ENCODE data around the gene POLRMT. TPM values are rescaled to one million over a fixed set of nuclear protein-coding genes. Genes with fewer than 3 reads are reported as not detected.

The POLRMT gene
- total and polyA plus RNA-seq, 2 experiments from 2014 or later: 98.0 to 148 TPM

DNA sequence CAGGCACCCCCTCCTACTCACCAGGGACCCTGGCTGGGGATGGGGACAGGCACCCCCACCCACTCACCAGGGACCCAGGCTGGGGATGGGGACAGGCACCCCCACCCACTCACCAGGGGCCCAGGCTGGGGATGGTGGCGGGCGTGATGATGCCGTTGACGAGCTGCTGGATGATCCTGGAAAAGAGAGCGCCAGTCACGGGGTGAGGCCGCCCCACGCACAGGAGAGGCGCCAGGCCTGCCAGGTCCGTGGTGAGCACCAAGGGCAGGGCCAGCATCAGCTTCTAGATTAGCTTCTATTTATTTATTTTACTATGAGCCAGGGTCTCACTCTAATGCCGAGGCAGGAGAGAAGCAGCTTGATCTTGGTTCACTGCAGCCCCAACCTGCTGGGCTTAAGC is 16.8 kb upstream of the POLRMT start:
- peaks cover 5% of the 10 kb centered on the region for H3K27me3 Mint-ChIP-seq (ENCODE audit: insufficient read depth, low read depth, poor library complexity)
- H3K27me3 ChIP-seq (ENCODE audit: insufficient read depth): no peaks in the 10 kb centered on the region
- no peaks in the 10 kb centered on the region for H3K9me3 Mint-ChIP-seq
- no peak overlapping the region for H3K27ac Mint-ChIP-seq
- no peak overlapping the region for H3K4me3 Mint-ChIP-seq
- H3K4me2 ChIP-seq: no peak overlapping the region
- no peaks in the 10 kb centered on the region for H3K4me1 ChIP-seq (ENCODE audit: insufficient read depth)
- H3F3A ChIP-seq (replicated peaks; ENCODE audit: low read depth): peaks cover 3% of the 10 kb centered on the region; the same call in 1 of the 2 replicates
- peaks cover 28% of the 10 kb centered on the region for H3K36me3 Mint-ChIP-seq (ENCODE audit: low read depth)
- H3K9me2 ChIP-seq (ENCODE audit: insufficient read depth): no peaks in the 10 kb centered on the region
- TF ChIP-seq, protein P1, sequence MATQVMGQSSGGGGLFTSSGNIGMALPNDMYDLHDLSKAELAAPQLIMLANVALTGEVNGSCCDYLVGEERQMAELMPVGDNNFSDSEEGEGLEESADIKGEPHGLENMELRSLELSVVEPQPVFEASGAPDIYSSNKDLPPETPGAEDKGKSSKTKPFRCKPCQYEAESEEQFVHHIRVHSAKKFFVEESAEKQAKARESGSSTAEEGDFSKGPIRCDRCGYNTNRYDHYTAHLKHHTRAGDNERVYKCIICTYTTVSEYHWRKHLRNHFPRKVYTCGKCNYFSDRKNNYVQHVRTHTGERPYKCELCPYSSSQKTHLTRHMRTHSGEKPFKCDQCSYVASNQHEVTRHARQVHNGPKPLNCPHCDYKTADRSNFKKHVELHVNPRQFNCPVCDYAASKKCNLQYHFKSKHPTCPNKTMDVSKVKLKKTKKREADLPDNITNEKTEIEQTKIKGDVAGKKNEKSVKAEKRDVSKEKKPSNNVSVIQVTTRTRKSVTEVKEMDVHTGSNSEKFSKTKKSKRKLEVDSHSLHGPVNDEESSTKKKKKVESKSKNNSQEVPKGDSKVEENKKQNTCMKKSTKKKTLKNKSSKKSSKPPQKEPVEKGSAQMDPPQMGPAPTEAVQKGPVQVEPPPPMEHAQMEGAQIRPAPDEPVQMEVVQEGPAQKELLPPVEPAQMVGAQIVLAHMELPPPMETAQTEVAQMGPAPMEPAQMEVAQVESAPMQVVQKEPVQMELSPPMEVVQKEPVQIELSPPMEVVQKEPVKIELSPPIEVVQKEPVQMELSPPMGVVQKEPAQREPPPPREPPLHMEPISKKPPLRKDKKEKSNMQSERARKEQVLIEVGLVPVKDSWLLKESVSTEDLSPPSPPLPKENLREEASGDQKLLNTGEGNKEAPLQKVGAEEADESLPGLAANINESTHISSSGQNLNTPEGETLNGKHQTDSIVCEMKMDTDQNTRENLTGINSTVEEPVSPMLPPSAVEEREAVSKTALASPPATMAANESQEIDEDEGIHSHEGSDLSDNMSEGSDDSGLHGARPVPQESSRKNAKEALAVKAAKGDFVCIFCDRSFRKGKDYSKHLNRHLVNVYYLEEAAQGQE (IDR thresholded peaks at IDR 0.05; ENCODE audit: unreplicated experiment): no peak
- TF ChIP-seq EZH2 (IDR thresholded peaks at IDR 0.05; ENCODE audit: low read depth, unreplicated experiment) (no peak), EZH2phosphoT487 (IDR thresholded peaks at IDR 0.05; ENCODE audit: unreplicated experiment) (no peak), STAT1 (IDR thresholded peaks at IDR 0.05; ENCODE audit: unreplicated experiment) (no peak), POLR2AphosphoS5 (IDR thresholded peaks at IDR 0.05; ENCODE audit: low read depth) (no peak), ZNF331 (CRISPR knock-in tag; IDR thresholded peaks at IDR 0.05; ENCODE audit: low read depth) (no peak), ZNF114 (CRISPR knock-in tag; IDR thresholded peaks at IDR 0.05) (no peak), NANOG (IDR thresholded peaks at IDR 0.05; ENCODE audit: borderline replicate concordance) (no peak), JUNB (IDR thresholded peaks at IDR 0.05; ENCODE audit: unreplicated experiment) (no peak)
- TF ChIP-seq, protein P2, sequence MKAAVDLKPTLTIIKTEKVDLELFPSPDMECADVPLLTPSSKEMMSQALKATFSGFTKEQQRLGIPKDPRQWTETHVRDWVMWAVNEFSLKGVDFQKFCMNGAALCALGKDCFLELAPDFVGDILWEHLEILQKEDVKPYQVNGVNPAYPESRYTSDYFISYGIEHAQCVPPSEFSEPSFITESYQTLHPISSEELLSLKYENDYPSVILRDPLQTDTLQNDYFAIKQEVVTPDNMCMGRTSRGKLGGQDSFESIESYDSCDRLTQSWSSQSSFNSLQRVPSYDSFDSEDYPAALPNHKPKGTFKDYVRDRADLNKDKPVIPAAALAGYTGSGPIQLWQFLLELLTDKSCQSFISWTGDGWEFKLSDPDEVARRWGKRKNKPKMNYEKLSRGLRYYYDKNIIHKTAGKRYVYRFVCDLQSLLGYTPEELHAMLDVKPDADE (IDR thresholded peaks at IDR 0.05): no peak
- TF ChIP-seq, protein P3, sequence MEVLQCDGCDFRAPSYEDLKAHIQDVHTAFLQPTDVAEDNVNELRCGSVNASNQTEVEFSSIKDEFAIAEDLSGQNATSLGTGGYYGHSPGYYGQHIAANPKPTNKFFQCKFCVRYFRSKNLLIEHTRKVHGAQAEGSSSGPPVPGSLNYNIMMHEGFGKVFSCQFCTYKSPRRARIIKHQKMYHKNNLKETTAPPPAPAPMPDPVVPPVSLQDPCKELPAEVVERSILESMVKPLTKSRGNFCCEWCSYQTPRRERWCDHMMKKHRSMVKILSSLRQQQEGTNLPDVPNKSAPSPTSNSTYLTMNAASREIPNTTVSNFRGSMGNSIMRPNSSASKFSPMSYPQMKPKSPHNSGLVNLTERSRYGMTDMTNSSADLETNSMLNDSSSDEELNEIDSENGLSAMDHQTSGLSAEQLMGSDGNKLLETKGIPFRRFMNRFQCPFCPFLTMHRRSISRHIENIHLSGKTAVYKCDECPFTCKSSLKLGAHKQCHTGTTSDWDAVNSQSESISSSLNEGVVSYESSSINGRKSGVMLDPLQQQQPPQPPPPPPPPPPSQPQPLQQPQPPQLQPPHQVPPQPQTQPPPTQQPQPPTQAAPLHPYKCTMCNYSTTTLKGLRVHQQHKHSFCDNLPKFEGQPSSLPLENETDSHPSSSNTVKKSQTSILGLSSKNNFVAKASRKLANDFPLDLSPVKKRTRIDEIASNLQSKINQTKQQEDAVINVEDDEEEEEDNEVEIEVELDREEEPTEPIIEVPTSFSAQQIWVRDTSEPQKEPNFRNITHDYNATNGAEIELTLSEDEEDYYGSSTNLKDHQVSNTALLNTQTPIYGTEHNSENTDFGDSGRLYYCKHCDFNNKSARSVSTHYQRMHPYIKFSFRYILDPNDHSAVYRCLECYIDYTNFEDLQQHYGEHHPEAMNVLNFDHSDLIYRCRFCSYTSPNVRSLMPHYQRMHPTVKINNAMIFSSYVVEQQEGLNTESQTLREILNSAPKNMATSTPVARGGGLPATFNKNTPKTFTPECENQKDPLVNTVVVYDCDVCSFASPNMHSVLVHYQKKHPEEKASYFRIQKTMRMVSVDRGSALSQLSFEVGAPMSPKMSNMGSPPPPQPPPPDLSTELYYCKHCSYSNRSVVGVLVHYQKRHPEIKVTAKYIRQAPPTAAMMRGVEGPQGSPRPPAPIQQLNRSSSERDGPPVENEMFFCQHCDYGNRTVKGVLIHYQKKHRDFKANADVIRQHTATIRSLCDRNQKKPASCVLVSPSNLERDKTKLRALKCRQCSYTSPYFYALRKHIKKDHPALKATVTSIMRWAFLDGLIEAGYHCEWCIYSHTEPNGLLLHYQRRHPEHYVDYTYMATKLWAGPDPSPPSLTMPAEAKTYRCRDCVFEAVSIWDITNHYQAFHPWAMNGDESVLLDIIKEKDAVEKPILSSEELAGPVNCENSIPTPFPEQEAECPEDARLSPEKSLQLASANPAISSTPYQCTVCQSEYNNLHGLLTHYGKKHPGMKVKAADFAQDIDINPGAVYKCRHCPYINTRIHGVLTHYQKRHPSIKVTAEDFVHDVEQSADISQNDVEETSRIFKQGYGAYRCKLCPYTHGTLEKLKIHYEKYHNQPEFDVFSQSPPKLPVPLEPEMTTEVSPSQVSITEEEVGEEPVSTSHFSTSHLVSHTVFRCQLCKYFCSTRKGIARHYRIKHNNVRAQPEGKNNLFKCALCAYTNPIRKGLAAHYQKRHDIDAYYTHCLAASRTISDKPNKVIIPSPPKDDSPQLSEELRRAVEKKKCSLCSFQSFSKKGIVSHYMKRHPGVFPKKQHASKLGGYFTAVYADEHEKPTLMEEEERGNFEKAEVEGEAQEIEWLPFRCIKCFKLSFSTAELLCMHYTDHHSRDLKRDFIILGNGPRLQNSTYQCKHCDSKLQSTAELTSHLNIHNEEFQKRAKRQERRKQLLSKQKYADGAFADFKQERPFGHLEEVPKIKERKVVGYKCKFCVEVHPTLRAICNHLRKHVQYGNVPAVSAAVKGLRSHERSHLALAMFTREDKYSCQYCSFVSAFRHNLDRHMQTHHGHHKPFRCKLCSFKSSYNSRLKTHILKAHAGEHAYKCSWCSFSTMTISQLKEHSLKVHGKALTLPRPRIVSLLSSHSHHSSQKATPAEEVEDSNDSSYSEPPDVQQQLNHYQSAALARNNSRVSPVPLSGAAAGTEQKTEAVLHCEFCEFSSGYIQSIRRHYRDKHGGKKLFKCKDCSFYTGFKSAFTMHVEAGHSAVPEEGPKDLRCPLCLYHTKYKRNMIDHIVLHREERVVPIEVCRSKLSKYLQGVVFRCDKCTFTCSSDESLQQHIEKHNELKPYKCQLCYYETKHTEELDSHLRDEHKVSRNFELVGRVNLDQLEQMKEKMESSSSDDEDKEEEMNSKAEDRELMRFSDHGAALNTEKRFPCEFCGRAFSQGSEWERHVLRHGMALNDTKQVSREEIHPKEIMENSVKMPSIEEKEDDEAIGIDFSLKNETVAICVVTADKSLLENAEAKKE (CRISPR knock-in tag; IDR thresholded peaks at IDR 0.05): no peak
- TF ChIP-seq, protein P4, sequence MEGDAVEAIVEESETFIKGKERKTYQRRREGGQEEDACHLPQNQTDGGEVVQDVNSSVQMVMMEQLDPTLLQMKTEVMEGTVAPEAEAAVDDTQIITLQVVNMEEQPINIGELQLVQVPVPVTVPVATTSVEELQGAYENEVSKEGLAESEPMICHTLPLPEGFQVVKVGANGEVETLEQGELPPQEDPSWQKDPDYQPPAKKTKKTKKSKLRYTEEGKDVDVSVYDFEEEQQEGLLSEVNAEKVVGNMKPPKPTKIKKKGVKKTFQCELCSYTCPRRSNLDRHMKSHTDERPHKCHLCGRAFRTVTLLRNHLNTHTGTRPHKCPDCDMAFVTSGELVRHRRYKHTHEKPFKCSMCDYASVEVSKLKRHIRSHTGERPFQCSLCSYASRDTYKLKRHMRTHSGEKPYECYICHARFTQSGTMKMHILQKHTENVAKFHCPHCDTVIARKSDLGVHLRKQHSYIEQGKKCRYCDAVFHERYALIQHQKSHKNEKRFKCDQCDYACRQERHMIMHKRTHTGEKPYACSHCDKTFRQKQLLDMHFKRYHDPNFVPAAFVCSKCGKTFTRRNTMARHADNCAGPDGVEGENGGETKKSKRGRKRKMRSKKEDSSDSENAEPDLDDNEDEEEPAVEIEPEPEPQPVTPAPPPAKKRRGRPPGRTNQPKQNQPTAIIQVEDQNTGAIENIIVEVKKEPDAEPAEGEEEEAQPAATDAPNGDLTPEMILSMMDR (conservative IDR thresholded peaks at IDR 0.05; ENCODE audit: low read depth in 2 of 2): no peak
- H3K4me3 ChIP-seq: no peak overlapping the region
- peaks cover 30% of the 10 kb centered on the region for H3K79me2 ChIP-seq (replicated peaks; ENCODE audit: insufficient read depth)
- H3K27ac ChIP-seq (ENCODE audit: low read depth): no peak overlapping the region
- H3K4me1 Mint-ChIP-seq: no peaks in the 10 kb centered on the region; the same call in 2 of the 3 replicates
- H4K20me1 ChIP-seq (replicated peaks; ENCODE audit: insufficient read depth): peaks cover 7% of the 10 kb centered on the region
- ATAC-seq (no peak), DNase-seq (ENCODE audit: low spot score) (no peak)
- H3K36me3 ChIP-seq (ENCODE audit: insufficient read depth): 0 out of 2 replicates have a peak, but pooled peaks cover 5% of the 10 kb centered on the region
- H2AFZ ChIP-seq: no peak overlapping the region
